NCI-H2227 treated with DMSO at 0.1 percent for 48 hours (cell line): ENCODE measurements around the gene P2RY2.
A peak's percentile ranks its signal among the peaks of the same experiment; 100 is the strongest.
"Not testable (repeated sequence)": the region's sequence is repeated elsewhere in the genome, so short reads cannot be mapped to it uniquely, and the experiment has no call there.

Source experiments
- DNase-seq: peaks from one replicate; lab custom pipeline; 2025; lab: John Stamatoyannopoulos, UW

Gene P2RY2

DNA sequence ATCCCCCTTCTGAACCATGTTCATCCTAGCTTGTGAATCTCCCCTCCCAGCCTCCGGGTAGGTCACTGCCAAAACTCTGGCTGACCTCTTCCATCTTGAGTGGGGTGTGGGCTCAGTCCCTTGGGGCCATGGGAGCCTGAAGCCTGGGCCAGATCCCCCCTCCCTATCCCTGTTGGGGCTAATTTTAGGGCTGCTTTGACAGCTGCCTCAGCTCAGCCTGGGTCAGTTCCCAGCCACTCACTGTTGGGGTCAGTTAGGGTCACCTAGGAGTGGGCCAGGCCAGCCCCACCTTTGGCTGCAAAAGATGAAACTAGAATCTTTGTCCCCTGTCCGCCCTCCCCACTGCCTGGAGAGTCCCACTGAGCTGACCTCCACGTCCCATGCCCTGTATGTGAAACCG, 29.8 kb upstream of the P2RY2 start:
- no peak for DNase-seq

DNA sequence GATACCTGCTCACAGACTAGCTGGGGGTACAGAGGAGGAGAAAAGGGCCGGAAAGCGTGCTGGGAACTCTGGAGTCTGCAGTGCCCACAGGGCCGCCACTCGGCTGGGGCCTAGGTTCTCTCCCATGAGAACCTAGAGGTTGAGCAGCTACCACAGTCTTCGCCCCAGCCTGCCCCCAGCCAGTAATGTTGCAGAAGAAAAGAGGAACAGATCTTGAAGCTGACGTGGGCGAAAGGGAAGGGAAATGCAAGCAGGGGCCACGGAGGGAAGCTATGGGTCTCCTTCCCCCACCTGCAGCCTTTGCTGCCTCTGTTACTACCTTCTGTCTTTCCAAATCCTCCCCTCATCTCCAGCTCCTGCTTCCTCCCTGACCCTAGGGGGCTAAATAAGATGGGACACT, 28.8 kb upstream of the P2RY2 start:
- DNase-seq = no peak

DNA sequence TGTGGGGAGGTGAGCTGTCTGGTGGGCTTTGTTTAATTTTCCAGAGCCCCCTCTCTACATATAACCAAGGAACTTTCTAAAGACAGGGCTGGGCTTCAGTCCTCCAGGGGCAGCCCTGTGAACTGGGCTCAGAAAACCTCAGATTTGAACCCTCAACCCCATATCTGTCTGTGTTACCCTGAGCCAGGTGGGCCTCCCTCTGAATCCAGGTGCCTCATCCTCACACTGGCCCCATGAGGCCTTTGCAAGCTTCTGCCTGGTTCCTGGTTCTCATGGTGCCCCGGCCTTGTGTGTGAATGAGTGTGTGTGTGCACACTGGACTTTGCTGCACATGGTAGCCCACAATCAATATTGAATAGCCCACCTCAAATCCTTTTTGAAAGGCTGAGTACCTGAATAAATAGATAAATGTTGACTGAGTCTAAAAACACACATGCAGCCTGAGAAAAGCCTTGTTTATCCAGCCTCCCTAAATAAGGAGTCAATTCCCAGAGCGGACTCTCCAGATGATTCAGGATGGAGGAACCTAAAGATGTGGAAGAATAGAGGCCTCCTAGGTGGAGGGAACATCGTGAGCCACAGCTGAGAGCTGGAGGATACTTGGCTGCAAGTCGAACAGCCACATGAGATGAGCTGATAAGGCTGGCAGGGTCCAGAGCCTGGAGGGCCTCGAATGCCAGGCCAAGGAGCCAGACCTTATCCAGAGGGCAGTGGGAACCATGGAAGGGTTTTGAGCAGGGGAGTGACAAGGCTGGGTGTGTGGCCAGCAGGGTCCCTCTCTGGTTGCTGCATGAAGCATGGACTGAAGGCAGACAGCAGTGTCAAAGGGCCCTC, 28.1 kb upstream of the P2RY2 start:
- no peak for DNase-seq

DNA sequence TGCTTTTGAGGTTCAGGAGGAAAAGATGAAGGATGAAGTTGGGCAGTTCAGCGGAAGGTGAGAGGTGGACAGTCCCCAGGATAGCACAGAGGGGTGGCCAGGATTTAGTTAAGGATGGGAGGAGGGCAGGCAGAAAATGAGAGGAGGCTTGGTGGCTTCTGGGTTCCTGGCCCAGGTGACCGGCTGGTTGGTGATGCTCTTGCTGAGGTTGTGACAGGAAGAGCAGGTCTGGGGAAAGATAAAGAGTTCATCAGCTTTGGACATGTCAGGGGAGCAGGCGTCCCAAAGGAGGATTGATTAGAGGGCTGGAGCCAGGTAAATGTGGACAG, 27.6 kb upstream of the P2RY2 start:
- DNase-seq = no peak

DNA sequence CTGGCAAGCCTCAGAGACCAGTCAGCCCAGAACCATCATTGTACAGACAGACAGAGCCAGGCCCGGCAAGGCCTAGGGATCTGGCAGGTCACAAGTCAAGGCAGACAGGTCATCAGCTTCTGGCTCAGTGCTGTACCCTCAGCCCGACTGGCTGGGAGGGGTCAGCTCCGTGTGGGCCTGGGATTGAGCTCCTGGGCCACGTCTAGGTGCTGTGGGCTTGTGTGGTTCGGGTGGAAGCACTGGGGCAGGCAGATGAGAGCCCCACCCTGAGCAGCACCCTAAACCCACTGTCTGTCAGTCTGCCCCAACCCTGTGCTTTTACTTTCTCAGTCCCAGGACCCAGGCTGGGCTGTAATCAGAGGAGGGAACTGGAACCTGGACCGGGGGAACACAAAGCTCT, 26.9 kb upstream of the P2RY2 start:
- DNase-seq = no peak

DNA sequence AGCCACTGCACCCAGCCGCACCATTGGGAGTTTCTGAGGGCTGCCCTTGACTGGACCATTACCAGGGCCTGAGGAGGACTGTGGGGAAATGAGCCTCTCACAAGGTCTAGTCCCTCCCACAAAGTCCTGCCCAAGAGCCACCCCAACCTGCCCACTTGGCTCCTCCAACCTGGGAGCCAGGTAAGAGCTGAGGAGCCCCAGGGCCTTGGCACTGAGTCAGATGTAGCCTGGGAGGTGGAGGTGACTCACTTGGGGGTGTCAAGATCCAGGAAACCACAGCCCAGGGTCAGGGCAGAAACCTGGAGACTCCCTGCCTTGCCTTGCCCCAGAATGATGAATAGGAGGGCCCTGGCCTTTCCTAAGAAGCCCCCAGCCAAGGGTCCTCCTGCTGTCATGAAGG, 25.8 kb upstream of the P2RY2 start:
- DNase-seq = no peak

DNA sequence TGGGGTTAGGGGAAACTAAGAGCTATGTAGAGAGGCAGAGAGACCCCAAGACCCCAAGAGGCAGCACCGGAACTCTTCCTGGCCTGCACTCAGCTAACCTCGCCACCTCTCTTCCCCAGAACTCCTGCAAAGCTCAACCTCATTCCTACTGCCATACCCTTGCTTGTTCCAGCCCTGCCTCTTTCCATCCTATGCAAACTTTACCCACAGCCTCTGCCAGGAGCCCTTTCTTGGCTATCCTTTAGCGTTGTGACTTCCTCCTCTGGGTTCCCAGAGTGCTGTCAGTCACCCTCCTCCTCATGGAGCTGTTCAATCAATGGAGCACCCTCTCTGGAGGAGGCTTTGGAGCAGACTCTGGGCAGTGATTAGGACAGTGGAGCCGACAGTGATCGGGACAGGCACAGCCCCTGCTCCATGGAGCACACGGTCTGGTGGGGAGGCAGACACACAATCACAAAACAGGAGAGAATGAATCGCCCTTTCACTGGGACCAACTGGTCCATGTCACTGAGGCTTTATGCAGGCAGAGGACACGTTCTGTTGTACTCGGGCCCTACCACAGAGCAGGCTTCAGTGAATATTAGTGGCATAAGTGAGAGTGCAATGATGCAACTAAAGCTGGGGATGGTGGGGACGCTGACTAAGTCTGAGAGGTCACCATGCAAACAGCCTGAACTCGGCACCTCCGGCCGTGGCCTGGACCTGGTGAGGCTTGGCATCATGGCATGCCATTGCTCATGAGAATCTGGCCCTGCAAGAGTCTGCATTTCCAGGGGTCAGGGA, 24.6 kb upstream of the P2RY2 start:
- no peak for DNase-seq

DNA sequence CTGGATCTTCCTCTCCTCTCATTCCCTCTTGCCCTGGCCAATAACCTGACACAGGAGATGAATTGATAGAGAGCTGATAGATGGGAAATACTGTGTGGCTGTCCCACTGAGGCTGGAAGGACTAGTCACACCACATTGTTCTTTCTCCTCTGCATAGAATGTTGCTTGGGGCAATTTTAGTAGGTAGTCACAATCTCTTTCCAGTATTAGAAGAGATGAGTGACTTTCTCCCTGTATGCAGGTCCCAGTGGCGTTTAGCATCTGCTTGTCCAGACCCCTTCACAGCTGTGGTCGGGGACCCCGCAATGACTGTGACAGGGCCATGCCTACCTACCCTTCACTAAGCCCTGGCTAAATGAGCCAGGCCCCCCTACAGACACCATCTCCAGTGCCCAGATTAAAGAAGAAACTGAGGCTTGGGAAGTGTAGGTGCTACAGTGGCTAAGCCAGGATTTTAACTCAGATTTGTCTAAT, 24.0 kb upstream of the P2RY2 start:
- no peak for DNase-seq

DNA sequence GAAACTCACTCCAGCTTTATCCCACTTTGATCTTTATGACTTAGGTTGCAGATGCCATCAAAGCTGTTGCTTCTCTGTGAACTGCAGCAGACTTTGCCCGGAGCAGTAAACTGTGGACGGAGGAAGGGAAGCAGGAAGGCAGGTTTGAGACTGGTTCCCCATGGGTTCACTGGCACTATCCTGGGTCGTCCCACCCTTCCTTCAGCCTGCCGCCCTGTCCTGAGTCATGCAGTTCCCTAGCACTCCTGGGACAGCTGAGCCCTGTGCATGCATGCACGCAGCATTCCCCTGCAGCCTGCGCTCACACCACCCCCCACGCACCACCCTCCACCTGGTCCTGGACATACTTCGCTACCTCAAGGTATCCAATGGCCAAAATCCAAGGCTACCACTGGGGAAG, 23.5 kb upstream of the P2RY2 start:
- DNase-seq = no peak

DNA sequence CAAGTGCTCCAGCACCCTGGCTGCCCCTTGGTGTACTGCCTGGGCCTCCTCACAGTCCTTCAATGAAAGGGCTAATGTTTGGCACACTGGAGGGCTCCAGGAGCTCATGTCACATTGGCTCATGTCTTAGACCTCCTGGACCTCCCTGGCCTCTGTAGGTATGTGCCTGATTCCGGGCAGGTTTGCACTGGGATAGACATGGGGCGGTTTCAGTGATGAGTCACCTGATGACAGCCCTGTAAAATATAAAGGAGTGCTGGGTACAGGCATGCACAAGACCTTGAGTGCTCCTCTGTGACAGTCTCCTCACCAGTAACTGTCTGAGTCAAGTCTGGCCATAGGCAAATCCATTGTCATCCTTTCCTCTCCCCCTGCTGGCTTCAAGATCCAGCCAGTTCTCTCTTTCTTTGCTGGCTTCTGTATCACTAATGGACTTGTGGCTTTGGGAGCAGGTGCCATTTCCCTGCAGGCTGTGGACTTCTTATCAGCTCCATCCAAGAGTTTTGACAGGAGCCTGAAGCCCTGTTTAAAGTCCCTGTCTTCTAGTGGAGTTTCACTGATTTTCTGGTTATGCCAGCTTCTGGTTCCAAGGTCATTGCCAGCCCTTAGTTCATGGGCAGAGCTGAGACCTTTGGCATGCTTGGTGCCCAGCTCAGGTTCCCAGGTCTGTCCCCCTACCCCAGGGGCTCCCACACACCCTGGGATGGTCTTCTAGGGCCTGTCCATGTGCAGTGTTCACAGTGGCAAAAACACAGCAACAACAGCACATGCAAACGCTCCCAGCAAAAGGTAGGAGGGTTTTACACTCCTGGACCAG, 22.7 kb upstream of the P2RY2 start:
- no peak for DNase-seq

DNA sequence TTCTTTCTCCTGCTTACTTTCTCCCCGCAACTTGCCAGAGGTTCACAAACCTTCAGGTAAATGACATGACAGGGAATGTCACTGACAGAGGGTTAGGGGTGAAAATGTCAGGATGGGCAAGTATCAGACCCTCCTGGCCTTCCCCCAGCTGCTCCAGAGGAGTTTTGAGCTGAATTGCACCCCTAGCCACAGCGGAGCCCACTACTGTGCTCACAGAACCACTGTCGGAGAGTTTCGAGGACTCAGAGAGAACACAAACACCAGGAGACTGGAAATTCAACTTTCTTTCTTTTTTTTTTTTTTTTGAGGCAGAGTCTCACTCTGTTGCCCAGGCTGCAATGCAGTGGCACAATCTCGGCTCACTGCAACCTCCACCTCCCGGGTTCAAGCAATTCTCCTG, 21.5 kb upstream of the P2RY2 start:
- DNase-seq = no peak

DNA sequence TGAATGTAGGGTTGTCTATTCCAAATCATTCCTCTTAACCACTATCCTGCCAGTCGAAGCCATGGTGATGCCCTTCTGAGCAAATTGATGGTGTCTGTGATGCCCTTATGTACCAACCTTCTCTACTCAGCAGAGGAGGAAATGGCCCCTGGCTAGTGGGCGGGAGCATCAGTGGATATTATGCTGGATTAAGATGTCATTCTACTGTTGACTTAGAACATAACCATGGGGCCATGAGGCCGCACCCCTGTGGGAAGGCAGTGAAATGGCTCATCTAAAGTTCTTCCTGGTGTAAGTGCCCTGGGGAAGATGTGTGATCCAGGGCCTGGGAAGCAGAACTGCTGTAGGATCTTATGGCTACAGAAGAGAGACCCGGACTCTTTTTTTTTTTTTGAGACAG, 20.7 kb upstream of the P2RY2 start:
- no peak for DNase-seq

DNA sequence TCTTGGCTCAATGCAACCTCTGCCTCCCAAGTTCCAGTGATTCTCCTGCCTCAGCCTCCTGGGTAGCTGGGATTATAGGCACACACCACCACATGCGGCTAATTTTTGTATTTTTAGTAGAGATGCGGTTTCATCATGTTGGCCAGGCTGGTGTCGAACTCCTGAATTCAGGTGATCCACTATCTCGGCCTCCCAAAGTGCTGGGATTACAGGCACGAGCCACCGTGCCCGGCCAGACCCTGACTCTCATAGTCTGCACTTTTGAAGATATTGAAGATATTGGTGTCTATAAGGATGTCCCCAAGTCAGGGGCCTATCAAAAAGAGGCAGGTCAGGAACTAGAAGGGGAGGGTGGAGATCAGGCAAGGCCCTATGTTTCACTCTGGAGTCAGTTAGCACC, 20.3 kb upstream of the P2RY2 start:
- not testable (repeated sequence) for DNase-seq

DNA sequence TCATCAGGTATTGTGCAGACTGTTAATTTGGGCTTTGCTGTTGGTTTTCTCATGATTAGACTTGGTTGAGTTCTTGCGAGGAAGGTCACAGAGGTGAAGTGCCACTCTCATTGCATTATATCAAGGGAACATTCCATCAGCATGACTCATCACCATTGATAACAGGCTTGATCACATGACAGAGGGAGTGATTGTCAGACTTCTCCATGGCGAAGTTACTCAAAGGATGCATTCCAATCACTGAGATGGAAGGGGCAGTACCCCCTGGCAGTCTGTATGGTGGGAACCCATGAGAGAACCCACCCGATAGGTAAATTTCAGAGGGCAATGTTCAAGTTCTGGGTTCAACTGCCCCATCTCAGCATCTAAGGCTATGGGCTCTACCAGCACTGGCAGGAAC, 19.4 kb upstream of the P2RY2 start:
- no peak for DNase-seq

DNA sequence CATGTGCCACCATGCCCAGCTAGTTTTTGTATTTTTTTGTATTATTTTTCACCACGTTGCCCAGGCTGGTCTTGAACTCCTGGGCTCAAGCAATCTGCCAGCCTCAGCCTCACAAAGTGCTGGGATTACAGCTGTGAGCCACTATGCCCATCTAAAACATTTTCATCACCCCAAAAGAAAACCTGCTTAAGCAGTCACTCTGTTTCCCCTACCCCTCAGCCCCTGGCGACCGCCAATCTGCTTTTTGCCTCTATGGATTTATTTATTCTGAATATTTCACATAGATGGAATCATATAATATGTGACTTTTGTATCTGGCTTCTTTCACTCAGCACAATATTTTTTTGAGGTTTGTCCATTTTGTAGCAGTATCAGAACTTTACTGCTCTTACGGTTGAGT, 18.6 kb upstream of the P2RY2 start:
- no peak for DNase-seq

DNA sequence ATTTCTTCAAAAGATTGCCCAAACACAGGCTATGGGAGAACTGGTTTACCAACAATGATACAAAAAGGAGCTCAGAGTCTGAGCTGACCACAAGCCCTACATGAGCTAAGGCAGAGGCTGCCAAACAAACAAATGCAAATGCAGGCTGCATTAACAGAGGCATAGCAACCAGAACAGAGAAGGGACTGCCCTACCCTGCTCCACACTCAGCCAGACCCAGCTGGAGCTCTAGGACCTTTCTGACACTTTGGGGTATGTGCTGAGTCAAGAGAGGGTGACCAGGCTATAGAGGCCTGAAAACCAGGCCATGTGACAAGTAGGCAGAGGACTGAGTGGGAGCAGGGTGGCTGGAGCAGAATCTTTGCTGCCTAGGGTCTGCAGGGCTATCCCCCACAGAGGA, 17.8 kb upstream of the P2RY2 start:
- DNase-seq = no peak

DNA sequence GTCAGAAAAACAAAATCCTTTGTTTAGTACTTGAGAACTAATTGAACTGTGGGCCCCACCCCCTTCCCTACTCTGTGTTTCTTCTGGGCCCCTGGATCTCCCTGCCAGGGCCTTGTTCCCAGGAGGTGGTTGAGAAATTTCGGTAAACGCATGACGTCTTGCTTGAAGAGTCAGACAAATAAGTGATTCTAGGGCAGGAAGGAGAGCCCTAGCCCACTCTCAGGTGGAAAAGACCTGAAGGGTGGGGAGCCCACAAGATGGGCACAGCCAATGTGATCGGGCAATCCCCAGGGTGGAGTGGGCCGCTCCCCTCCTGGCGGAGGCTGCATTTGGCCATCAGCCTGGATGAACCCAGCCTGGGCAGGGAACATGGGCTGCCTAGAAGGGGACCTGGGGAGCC, 16.8 kb upstream of the P2RY2 start:
- DNase-seq = peak; percentile 54

DNA sequence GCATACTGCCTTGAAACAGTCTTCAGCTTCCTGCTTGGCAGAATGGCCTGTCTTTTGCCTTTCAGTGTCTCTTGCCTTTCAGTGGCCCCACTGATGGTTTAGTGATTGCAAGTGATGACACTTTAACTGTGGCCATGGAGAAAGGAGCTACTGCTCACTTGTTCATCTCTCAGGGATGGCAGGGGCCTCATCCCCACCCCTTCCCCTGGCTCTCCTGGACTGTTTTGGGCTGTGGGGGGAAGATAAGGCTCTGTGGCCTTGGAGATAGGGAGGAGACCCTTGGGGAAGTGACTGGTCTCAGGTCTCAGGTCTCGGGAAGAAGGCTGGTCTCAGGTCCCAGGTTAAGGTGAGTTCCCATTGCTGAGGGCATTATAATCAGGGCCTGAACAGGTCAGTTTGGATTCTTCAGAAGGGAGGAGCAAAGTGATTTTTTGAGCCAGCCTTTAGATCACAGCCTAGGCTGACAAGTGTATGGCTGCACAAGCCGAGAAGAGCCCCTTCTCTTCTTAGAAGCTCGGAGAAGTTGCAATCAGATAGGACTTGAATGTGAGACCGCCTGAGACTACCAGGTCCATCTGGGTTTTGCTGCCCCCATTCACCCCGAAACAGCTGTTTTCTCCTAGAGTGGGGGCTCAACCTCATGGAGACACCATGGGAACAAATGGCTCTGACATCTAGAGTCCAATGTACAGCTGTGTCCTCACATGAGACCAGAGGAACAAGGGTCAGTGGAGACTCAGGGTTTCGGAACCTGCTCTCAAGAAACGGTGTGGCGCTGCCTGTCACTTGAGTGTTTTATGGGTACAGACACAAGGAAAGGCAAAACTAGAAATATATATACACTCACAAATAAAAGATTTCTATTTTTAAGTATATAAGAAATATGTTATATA, 15.9 kb upstream of the P2RY2 start:
- DNase-seq = no peak

DNA sequence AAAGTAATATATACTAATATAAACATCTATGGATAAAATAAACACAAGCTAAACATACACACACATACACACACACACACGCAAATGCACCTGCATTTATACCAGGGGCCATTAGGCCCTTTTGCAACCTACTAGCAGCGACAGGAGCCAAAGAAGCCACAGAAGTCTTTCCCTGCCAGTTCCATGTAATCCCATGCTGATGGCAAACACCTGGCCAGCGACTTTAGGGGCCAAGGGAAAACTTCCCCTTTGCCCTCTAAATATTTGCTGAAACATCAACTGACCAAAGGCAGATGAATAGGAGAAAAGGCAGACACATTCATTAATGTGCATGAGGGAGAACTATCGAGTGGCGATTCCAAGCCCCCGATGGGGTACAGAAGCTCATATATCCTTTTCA, 14.8 kb upstream of the P2RY2 start:
- DNase-seq = no peak

DNA sequence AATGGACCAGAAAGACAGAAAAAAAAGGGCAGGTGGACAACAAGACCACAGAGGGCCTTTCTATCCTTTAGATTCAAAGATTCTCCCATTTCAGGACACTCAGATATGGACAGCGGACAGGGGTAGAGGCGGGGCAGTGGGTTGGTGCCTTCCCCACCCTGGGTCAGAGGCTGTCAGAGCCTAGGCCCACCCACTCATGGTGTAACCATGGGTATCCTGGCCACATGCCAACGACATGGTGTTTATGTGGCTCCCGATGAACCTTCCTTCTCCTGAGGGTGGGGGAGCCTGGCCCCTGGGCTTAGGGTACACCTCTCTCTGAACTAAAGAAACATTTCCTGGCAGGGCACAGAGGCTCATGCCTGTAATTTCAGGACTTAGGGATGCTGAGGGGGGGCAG, 14.3 kb upstream of the P2RY2 start:
- no peak for DNase-seq

DNA sequence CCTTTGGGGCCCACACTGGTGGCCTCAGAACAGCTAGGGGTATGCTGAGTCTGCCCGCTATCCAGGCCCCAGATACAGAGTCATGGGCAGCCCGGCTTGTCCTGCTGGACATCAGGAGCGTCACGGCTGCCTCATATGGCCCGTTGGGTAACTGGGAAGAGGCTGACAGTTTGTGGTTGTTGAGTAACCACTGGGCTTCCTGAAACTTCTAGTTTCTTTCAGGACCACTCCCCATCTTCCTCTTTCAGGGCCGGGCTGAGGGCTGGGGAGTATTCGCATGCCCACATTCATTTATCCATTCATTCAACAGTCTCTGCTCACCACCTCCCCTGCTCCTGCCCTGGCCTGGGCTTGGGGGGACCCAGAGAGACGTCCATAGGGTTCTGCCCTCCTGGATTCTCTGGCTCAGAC, 13.4 kb upstream of the P2RY2 start:
- DNase-seq = no peak
